Vagina (tissue), 2 donors: ENCODE measurements around the gene CYP26B1.
A peak's percentile ranks its signal among the peaks of the same experiment; 100 is the strongest.

Experiments
- CTCF ChIP-seq, 3 experiments: fragments of 450-650 bp in 2 of 3; fragments of 200-600 bp in 1 of 3; sonication (generic) in 1 of 3; IDR thresholded peaks; one replicate each; pipeline ENCODE4 v1.5.1; 2017 to 2019; ENCODE audit warnings: antibody characterized with exemption in 3 of 3, mild to moderate bottlenecking in 2 of 3, moderate library complexity in 2 of 3
- POLR2A ChIP-seq, 2 donors: fragments of 450-650 bp; IDR thresholded peaks; one replicate each; pipeline ENCODE4 v1.6.1; 2017; ENCODE audit warnings: antibody characterized with exemption in 2 of 2, mild to moderate bottlenecking in 2 of 2, moderate library complexity in 2 of 2
- POLR2AphosphoS5 ChIP-seq, 2 donors: sonication (generic); formaldehyde crosslinking; IDR thresholded peaks; one replicate each; pipeline ENCODE4 v1.9.0; 2017; ENCODE audit warnings: antibody characterized with exemption in 2 of 2, mild to moderate bottlenecking in 2 of 2, low read depth in 1 of 2; ENCODE audit not compliant: insufficient read depth in 1 of 2

- TF ChIP-seq CTCF (IDR thresholded peaks at IDR 0.05) = peak in 1 of 3 experiments; percentile 4
- TF ChIP-seq POLR2A (IDR thresholded peaks at IDR 0.05) = no peak
- TF ChIP-seq POLR2AphosphoS5 (IDR thresholded peaks at IDR 0.05; ENCODE audit: insufficient read depth in 1 of 2, low read depth in 1 of 2) = no peak
Measured at GRCh38 chr2:72116081-72116533, 31.6 kb downstream of the CYP26B1 start.
